IMR-90 (cell line): ENCODE results near the gene FAAP100. TPM values are rescaled to one million over a fixed set of nuclear protein-coding genes. Genes with fewer than 3 reads are reported as not detected.

Experiments
- ATAC-seq: fragments of 200-7000 bp; cut with Tn5 transposase; 2 replicates; pipeline ENCODE4 v1.9.1; 2020; ENCODE audit warnings: low read depth, mild to moderate bottlenecking, moderate library complexity
- BruUV-seq: library from RNA; stranded (reverse); fragments of 400-500 nt; replicated peaks from 2 replicates; lab custom pipeline; 2021; lab: Mats Ljungman, UMichigan
- CTCF ChIA-PET: fragments of 300-600 bp; formaldehyde crosslinking; extraction: SDS; loops from one replicate; lab custom pipeline; 2021; ENCODE audit warnings: antibody characterized with exemption; lab: Yijun Ruan, JAX
- POLR2A ChIA-PET: fragments of 300-600 bp; sonication (Branson Sonifier 250); formaldehyde crosslinking; loops from one replicate; lab custom pipeline; 2022; ENCODE audit warnings: antibody characterized with exemption; ENCODE audit not compliant: unreplicated experiment; lab: Charles Lee
- DNase-seq: peaks from one replicate; pipeline ENCODE4 v3.0.0; 2013
- H2AFZ ChIP-seq: replicated peaks from 2 replicates; pipeline ENCODE3; 2013; ENCODE audit warnings: low read length, mild to moderate bottlenecking; ENCODE audit not compliant: poor library complexity
- H2AK5ac ChIP-seq: 2 replicates; pipeline ENCODE4 v1.6.1; 2013; ENCODE audit warnings: low read depth, low read length, inconsistent platforms
- H2AK9ac ChIP-seq: replicated peaks from 2 replicates; pipeline ENCODE3; 2013; ENCODE audit warnings: mild to moderate bottlenecking, low read depth, low read length, moderate library complexity; ENCODE audit not compliant: poor library complexity
- H2BK120ac ChIP-seq: 2 replicates; pipeline ENCODE4 v1.6.1; 2013; ENCODE audit warnings: low read depth, low read length, inconsistent platforms
- H2BK15ac ChIP-seq: 3 replicates; pipeline ENCODE4 v1.6.1; 2013; ENCODE audit warnings: low read depth, low read length, inconsistent platforms
- H2BK20ac ChIP-seq: 2 replicates; pipeline ENCODE4 v1.6.1; 2013; ENCODE audit warnings: low read depth, mild to moderate bottlenecking, inconsistent platforms, low read length, moderate library complexity
- H2BK5ac ChIP-seq: 2 replicates; pipeline ENCODE4 v1.6.1; 2013; ENCODE audit warnings: mild to moderate bottlenecking, low read depth, low read length, inconsistent platforms; ENCODE audit not compliant: poor library complexity, severe bottlenecking
- H3K14ac ChIP-seq: replicated peaks from 2 replicates; pipeline ENCODE4 v1.6.1; 2013; ENCODE audit warnings: low read depth, low read length, inconsistent platforms
- H3K18ac ChIP-seq: 2 replicates; pipeline ENCODE4 v1.6.1; 2013; ENCODE audit warnings: low read depth, low read length, control low read depth
- H3K23ac ChIP-seq: 2 replicates; pipeline ENCODE4 v1.6.1; 2013; ENCODE audit warnings: low read depth, low read length, inconsistent platforms
- H3K27ac ChIP-seq: 2 replicates; pipeline ENCODE4 v1.5.1; 2013; ENCODE audit warnings: mild to moderate bottlenecking, control low read depth, low read length; ENCODE audit not compliant: insufficient read depth
- H3K27me3 ChIP-seq: 2 replicates; pipeline ENCODE4 v1.6.1; 2013; ENCODE audit warnings: low read length; ENCODE audit not compliant: control insufficient read depth, insufficient read depth
- H3K36me3 ChIP-seq: 2 replicates; pipeline ENCODE4 v1.6.1; 2013; ENCODE audit warnings: low read length, mixed read lengths; ENCODE audit not compliant: control insufficient read depth, insufficient read depth
- H3K4ac ChIP-seq: 2 replicates; pipeline ENCODE4 v1.6.1; 2013; ENCODE audit warnings: low read depth, low read length, inconsistent platforms
- H3K4me1 ChIP-seq: 2 replicates; pipeline ENCODE4 v1.6.1; 2013; ENCODE audit warnings: low read length, mixed read lengths; ENCODE audit not compliant: control insufficient read depth, insufficient read depth
- H3K4me2 ChIP-seq: 2 replicates; pipeline ENCODE4 v1.6.1; 2013; ENCODE audit warnings: low read depth, mild to moderate bottlenecking, control low read depth, low read length, moderate library complexity
- H3K4me3 ChIP-seq: 2 replicates; pipeline ENCODE4 v1.5.1; 2013; ENCODE audit warnings: low read depth, mild to moderate bottlenecking, control low read depth, low read length, moderate library complexity; ENCODE audit not compliant: insufficient read depth
- H3K56ac ChIP-seq: 2 replicates; pipeline ENCODE4 v1.6.1; 2013; ENCODE audit warnings: low read length, inconsistent platforms; ENCODE audit not compliant: insufficient read depth; ENCODE audit errors: extremely low read depth
- H3K79me1 ChIP-seq, 2 experiments: 2 replicates each; pipeline ENCODE4 v1.6.1; 2013; ENCODE audit warnings: low read length in 2 of 2, inconsistent platforms in 1 of 2, low read depth in 1 of 2
- H3K9ac ChIP-seq: 2 replicates; pipeline ENCODE4 v1.6.1; 2013; ENCODE audit warnings: low read depth, low read length, control low read depth
- H3K9me1 ChIP-seq: 2 replicates; pipeline ENCODE4 v1.6.1; 2013; ENCODE audit warnings: low read length, inconsistent platforms; ENCODE audit not compliant: insufficient read depth
- H3K9me3 ChIP-seq: 2 replicates; pipeline ENCODE4 v1.6.1; 2013; ENCODE audit warnings: low read length; ENCODE audit not compliant: control insufficient read depth, insufficient read depth
- H4K20me1 ChIP-seq: 2 replicates; pipeline ENCODE4 v1.6.1; 2013; ENCODE audit warnings: low read length, inconsistent platforms; ENCODE audit not compliant: insufficient read depth
- H4K5ac ChIP-seq: 2 replicates; pipeline ENCODE4 v1.6.1; 2013; ENCODE audit warnings: mild to moderate bottlenecking, low read depth, low read length, control low read depth
- H4K8ac ChIP-seq, 2 experiments: 2 replicates each; pipeline ENCODE4 v1.6.1; 2013; ENCODE audit warnings: low read depth in 2 of 2, low read length in 2 of 2, control low read depth in 1 of 2, inconsistent platforms in 1 of 2
- H4K91ac ChIP-seq: 2 replicates; pipeline ENCODE4 v1.6.1; 2013; ENCODE audit warnings: low read depth, low read length, inconsistent platforms; ENCODE audit not compliant: insufficient read depth
- SMC3 ChIP-seq: fragments of 150-350 bp; IDR thresholded peaks from 2 replicates; pipeline ENCODE4 v1.6.1; 2016; ENCODE audit warnings: low read depth, mild to moderate bottlenecking, antibody characterized with exemption, low read length, moderate library complexity
- USF2 ChIP-seq: fragments of 150-350 bp; IDR thresholded peaks from 2 replicates; pipeline ENCODE4 v1.6.1; 2017; ENCODE audit warnings: mild to moderate bottlenecking, antibody characterized with exemption, low read length, low read depth
- WGBS, 2 experiments: methylation state at CpG; one replicate each; pipeline versions ENCODE4 v1.1.5 to v1.1.7; 2013; ENCODE audit warnings: missing lambda C conversion rate in 2 of 2; ENCODE audit not compliant: insufficient read length in 1 of 2; ENCODE audit errors: extremely low coverage in 2 of 2; 5-methylcytosine and 5-hydroxymethylcytosine counted together
- dilution Hi-C: fragments of 300-500 bp; cut with HindIII; formaldehyde crosslinking; loops from one replicate; pipeline ENCODE4 v1.14.3; 2018; ENCODE audit warnings: low sequenced_read_pairs; ENCODE audit not compliant: unreplicated experiment
- in situ Hi-C: fragments of 300-500 bp; cut with MboI; formaldehyde crosslinking; loops from 3 replicates; pipeline ENCODE4 v1.14.3; 2019; ENCODE audit warnings: low sequenced_read_pairs, inconsistent platforms, mixed read lengths
- intact Hi-C: fragments of 100-400 bp; cut with micrococcal nuclease; formaldehyde crosslinking; loops from 2 replicates; pipeline ENCODE4 v1.10.0; 2022
- polyA plus RNA-seq, 3 experiments: library from polyadenylated mRNA; depleted of rRNA; stranded (reverse); fragments of >200 nt; gene quantifications; 2 replicates each; pipeline ENCODE4 v1.2.3, GENCODE V29; 2012; ENCODE audit warnings: low replicate concordance in 1 of 3
- total RNA-seq: library from RNA; depleted of rRNA; stranded (reverse); fragments of >200 nt; gene quantifications from 2 replicates; pipeline ENCODE4 v1.2.3, GENCODE V29; 2012

The FAAP100 gene
- total and polyA plus RNA-seq, 2 of the 4 experiments (the other 2 are of a cell fraction): 7.9 to 24.8 TPM

- H3K56ac ChIP-seq: no peak overlapping the region
- H3K36me3 ChIP-seq: peaks cover 66% of the 10 kb centered on the region
- ChIA-PET POLR2A (no interaction called here), CTCF (no interaction called here)
- DNase-seq (no peak), ATAC-seq (no peak)
- no peak overlapping the region for H2AK5ac ChIP-seq
- no peak overlapping the region for H3K23ac ChIP-seq
- no peaks in the 10 kb centered on the region for H3K4me1 ChIP-seq
- H2BK5ac ChIP-seq: no peak overlapping the region
- H3K27ac ChIP-seq: no peak overlapping the region
- H3K9me3 ChIP-seq: no peaks in the 10 kb centered on the region
- peaks cover 47 to 68% of the 10 kb centered on the region in 2 experiments for H3K79me1 ChIP-seq
- H2BK15ac ChIP-seq: no peak overlapping the region
- H4K5ac ChIP-seq: no peak overlapping the region
- no peak overlapping the region for H2AFZ ChIP-seq
- H3K4me3 ChIP-seq: no peak overlapping the region
- dilution Hi-C loops (no loop called here), in situ Hi-C loops (no loop called here), intact Hi-C loops (no loop called here)
- no peak overlapping the region for H3K14ac ChIP-seq
- no peak overlapping the region for H2AK9ac ChIP-seq
- H3K4me2 ChIP-seq: no peak overlapping the region
- peaks cover 9% of the 10 kb centered on the region; the same call in 1 of the 2 replicates for H4K20me1 ChIP-seq
- no peaks in the 10 kb centered on the region for H3K9me1 ChIP-seq
- H4K91ac ChIP-seq: no peak overlapping the region
- H2BK120ac ChIP-seq: no peak overlapping the region
- H2BK20ac ChIP-seq: no peak overlapping the region
- WGBS, 2 experiments: 100% methylated on average over 7 of the region's 11 CpGs; no CpG with 5 or more reads in 1 of the 2 experiments
- no peak overlapping the region for H3K9ac ChIP-seq
- TF ChIP-seq SMC3 (no peak), USF2 (no peak)
- no TSS peak for BruUV-seq
- H3K27me3 ChIP-seq: no peaks in the 10 kb centered on the region
- H3K4ac ChIP-seq: no peak overlapping the region
- no peak overlapping the region for H3K18ac ChIP-seq
- H4K8ac ChIP-seq: no peak overlapping the region
These were observed 41.1 kb upstream of the FAAP100 start for GRCh38 chr17:81593105-81593871.
